Stimulated activated naive CD8-positive, alpha-beta T cell treated with anti-CD3 and anti-CD28 coated beads, Interleukin-15, Interleukin-2, amounts not matched to agents 100 ng/mL and 50 ng/mL, for 24 hours (primary cell): ENCODE results near the gene CCDC89.

Source experiments
- H3K27ac Mint-ChIP-seq: one replicate; pipeline ENCODE4 v1.8.0; 2021; ENCODE audit warnings: mild to moderate bottlenecking, mixed read lengths
- H3K27me3 Mint-ChIP-seq: one replicate; pipeline ENCODE4 v1.8.0; 2021; ENCODE audit warnings: mixed read lengths
- H3K36me3 Mint-ChIP-seq: one replicate; pipeline ENCODE4 v1.8.0; 2021; ENCODE audit warnings: low read depth, mixed read lengths
- H3K4me1 Mint-ChIP-seq: one replicate; pipeline ENCODE4 v1.8.0; 2021; ENCODE audit warnings: low read depth, mixed read lengths
- H3K4me3 Mint-ChIP-seq: one replicate; pipeline ENCODE4 v1.8.0; 2021; ENCODE audit warnings: mild to moderate bottlenecking, mixed read lengths
- H3K9me3 Mint-ChIP-seq: one replicate; pipeline ENCODE4 v1.8.0; 2021; ENCODE audit warnings: mixed read lengths

Gene CCDC89

DNA sequence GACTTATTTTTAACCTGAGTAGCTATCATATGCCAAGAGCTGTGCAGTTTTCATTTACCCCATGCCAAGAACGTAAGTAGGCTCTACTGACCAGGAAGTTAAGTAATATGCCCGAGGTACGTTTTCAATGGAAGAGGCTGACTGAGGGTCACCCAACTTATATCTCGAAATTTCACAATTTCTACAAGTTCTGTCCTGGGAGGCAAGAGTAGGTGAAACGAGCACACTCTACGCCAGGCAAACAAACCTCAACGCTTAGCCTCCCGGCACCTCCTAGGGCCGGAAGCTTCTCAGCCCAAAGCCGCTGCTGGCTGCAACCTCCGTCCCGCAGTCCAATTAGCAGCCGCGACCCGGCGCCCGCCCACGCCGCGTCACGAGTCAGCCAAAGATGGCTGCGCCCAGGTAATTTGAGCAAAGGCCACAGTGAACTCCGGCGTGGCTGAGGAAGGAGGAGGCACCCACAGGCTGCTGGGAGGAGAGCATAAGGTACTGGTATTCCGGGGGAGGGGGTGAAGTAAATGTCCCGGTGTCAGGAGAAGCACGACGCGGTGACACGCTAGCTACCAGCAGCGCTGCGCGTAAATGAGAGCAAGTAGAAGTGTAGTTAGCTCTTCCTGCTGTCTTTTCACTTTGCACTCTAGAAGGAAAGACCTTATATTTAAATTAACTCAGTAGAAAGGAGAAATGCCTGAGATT is 38.2 kb downstream of the CCDC89 start, which contains the start of gene TMEM126A:
TMEM126A (plus strand) TSS at position 364 of the 696 bp plus-strand sequence. CDS start 2,289 bp downstream, outside the sequence.
- Mint-ChIP-seq H3K4me1 (peaks cover 39% of the 10 kb centered on the region), H3K4me3 (peak within 1 kb of the TSS; percentile 100), H3K27me3 (peaks cover 14% of the 10 kb centered on the region), H3K9me3 (no peaks in the 10 kb centered on the region), H3K36me3 (peaks cover 13% of the 10 kb centered on the region), H3K27ac (peak within 1 kb of the TSS; percentile 96)

DNA sequence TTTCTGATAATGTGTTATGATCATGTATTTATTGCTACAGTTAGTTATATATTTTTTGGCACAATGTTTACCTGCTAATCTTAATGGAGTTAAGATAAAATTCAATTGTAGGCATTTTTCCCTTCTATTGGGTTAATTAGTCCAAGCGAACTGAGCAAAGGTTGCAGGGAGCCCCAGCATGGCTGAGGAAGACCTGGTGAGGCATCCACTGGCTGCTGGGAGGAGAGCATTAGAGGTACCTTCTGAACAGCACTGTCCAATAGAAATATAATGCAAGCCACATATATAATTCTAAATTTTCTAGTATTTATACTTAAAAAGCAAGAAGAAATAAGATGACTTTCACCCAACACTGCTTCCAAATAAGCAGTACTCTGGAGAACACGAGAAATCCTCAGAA is 38.9 kb downstream of the CCDC89 start:
- Mint-ChIP-seq H3K36me3 (peaks cover 8% of the 10 kb centered on the region), H3K9me3 (no peaks in the 10 kb centered on the region), H3K27ac (peak overlapping the region; percentile 96), H3K4me3 (peak overlapping the region; percentile 100), H3K4me1 (peaks cover 36% of the 10 kb centered on the region), H3K27me3 (peaks cover 17% of the 10 kb centered on the region)

DNA sequence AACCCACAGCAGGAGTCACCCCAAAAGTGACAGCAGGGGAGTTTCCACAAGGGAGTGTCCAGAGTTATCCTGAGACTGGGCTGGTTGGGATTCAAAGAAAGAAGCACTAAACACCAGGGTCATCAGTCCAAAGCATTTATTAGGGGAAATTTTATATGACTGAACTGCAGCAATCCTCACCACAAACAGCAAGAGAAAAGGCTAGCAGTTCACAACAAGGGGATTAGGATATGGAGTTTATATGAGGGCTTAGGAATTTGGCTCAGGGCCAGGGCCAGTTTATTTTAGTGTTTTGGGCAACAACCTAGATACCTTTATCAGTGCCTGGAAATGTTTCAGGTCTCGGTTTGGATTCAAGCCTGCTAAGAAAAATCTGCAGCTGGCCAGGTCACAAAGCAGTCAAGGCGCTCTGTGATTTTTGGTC is 42.8 kb downstream of the CCDC89 start:
- H3K4me1 Mint-ChIP-seq, result peaks cover 11% of the 10 kb centered on the region
- H3K9me3 Mint-ChIP-seq, result no peaks in the 10 kb centered on the region

DNA sequence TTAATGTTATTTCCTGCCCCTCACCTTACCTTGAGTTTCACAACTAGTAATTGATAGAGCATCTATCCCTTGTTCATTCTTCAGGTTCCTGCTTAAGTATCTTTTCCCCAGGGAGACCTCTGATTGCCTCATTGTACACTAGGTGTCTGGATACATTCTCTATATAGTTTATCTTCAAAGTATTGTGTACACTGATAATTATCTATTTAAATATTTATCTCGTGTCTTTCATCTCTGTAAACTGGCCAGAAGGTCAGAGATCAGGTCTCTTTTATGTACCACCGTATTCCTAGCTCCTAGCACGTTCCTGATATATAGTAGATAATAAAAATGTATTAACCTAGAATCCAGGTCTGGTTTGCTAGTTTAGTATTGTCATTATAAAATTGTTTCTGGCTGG is 51.2 kb downstream of the CCDC89 start:
- H3K9me3 Mint-ChIP-seq, result no peaks in the 10 kb centered on the region
- H3K27me3 Mint-ChIP-seq, result no peaks in the 10 kb centered on the region
- peaks cover 13% of the 10 kb centered on the region for H3K4me1 Mint-ChIP-seq
- no peak overlapping the region for H3K27ac Mint-ChIP-seq
- H3K4me3 Mint-ChIP-seq, result no peak overlapping the region
- peaks cover 57% of the 10 kb centered on the region for H3K36me3 Mint-ChIP-seq

More for the DNA sequence above, 42.8 kb downstream of the CCDC89 start:
- Mint-ChIP-seq H3K27ac (no peak overlapping the region), H3K27me3 (peaks cover 18% of the 10 kb centered on the region), H3K36me3 (peaks cover 14% of the 10 kb centered on the region), H3K4me3 (no peak overlapping the region)
